ENCODE measurements around the gene GPR141.

Gene GPR141

GRCh38 chr7:37738321-37738720 is 54.8 kb downstream of the GPR141 start:
- no peak for DNase-seq

- DNase-seq, result no peak
Measured at GRCh38 chr7:37740398-37740797, 56.8 kb downstream of the GPR141 start.

- DNase-seq, result no peak
Measured at GRCh38 chr7:37741776-37742175, 58.2 kb downstream of the GPR141 start.

- no peak for DNase-seq
Measured at GRCh38 chr7:37751096-37751495, 67.5 kb downstream of the GPR141 start.

GRCh38 chr7:37753398-37754050 is 70.0 kb downstream of the GPR141 start:
- no peak for DNase-seq

GRCh38 chr7:37756797-37757551 is 73.4 kb downstream of the GPR141 start:
- no peak for DNase-seq

GRCh38 chr7:37757563-37757962 is 74.0 kb downstream of the GPR141 start:
- no peak for DNase-seq

- no peak for DNase-seq
Measured at GRCh38 chr7:37758501-37759045, 75.0 kb downstream of the GPR141 start.

- DNase-seq, result no peak
Measured at GRCh38 chr7:37759526-37759925, 76.0 kb downstream of the GPR141 start.

- no peak for DNase-seq
Measured at GRCh38 chr7:37765421-37765829, 81.9 kb downstream of the GPR141 start.

GRCh38 chr7:37765872-37766525 is 82.4 kb downstream of the GPR141 start:
- no peak for DNase-seq

GRCh38 chr7:37768611-37769010 is 85.0 kb downstream of the GPR141 start:
- no peak for DNase-seq

GRCh38 chr7:37769291-37769690 is 85.7 kb downstream of the GPR141 start:
- DNase-seq, result no peak

- DNase-seq, result no peak
Measured at GRCh38 chr7:37769726-37770125, 86.2 kb downstream of the GPR141 start.

- no peak for DNase-seq
Measured at GRCh38 chr7:37770838-37771237, 87.3 kb downstream of the GPR141 start.

- DNase-seq, result no peak
Measured at GRCh38 chr7:37771342-37771741, 87.8 kb downstream of the GPR141 start.

GRCh38 chr7:37771801-37772200 is 88.2 kb downstream of the GPR141 start:
- no peak for DNase-seq

GRCh38 chr7:37775921-37776320 is 92.4 kb downstream of the GPR141 start:
- DNase-seq, result no peak

- DNase-seq, result no peak
Measured at GRCh38 chr7:37781156-37781555, 97.6 kb downstream of the GPR141 start.

- no peak for DNase-seq
Measured at GRCh38 chr7:37782166-37782565, 98.6 kb downstream of the GPR141 start.

- DNase-seq, result no peak
Measured at GRCh38 chr7:37784015-37784414, 100.4 kb downstream of the GPR141 start.

- DNase-seq, result no peak
Measured at GRCh38 chr7:37786741-37787569, 103.4 kb downstream of the GPR141 start.

Data from activated naive CD4-positive, alpha-beta T cell treated with Interleukin-2 at 50 U/mL for 16 hours (primary cell).